LoVo (cell line): Measurements from ENCODE around the gene SDHAF1.
A peak's percentile ranks its signal among the peaks of the same experiment; 100 is the strongest.
"Not testable (repeated sequence)": the region's sequence is repeated elsewhere in the genome, so short reads cannot be mapped to it uniquely, and the experiment has no call there.

Source experiments
- DNase-seq: peaks from one replicate; pipeline ENCODE4 v3.0.0-alpha.2; 2016; ENCODE audit warnings: low spot score

The SDHAF1 gene

DNA sequence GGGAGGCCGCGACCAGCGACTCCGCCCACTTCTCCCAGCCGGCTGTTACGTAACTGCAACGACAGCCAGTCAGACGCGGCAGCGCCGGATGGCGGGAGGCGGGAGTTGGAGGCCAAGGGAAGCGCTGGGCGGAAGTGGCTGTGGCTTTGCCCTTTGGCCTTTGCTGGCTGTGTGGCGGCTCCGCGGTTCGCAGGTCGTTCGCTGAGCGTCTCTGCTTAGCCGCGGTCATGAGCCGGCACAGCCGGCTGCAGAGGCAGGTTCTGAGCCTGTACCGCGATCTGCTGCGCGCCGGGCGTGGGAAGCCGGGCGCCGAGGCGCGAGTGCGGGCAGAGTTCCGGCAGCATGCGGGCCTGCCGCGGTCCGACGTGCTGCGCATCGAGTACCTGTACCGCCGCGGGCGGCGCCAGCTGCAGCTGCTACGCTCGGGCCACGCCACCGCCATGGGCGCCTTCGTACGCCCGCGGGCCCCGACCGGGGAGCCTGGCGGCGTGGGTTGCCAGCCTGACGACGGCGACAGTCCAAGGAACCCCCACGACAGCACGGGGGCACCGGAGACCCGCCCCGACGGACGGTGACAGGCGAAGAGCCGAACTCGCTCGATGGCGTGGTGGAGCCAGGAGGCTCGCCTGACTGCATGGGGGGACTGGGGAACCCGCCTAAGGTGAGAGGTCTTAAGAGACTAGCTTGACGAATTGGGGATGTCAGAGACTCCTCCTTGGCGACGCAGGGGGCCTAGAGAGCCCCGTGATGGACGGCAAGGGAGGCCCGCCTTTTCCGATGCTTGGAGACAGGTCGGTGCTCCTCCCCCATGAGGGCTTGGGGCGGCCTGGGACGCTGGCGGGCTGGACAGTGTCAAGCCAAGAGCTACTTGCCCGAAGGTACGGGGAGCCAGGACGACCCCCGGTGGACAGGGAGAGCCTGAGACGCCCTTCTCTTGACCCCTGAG is at the start of gene SDHAF1:
Gene SDHAF1, plus strand, starts transcription at position 141 of the 946 bp plus-strand sequence. Its CDS starts 87 bp downstream, at position 228.
- DNase-seq, result peak; percentile 96

GRCh38 chr19:35946203-35946602 is 48.8 kb upstream of the SDHAF1 start:
- DNase-seq, result no peak

- no peak for DNase-seq
These were observed 45.9 kb upstream of the SDHAF1 start for GRCh38 chr19:35949131-35949530.

DNA sequence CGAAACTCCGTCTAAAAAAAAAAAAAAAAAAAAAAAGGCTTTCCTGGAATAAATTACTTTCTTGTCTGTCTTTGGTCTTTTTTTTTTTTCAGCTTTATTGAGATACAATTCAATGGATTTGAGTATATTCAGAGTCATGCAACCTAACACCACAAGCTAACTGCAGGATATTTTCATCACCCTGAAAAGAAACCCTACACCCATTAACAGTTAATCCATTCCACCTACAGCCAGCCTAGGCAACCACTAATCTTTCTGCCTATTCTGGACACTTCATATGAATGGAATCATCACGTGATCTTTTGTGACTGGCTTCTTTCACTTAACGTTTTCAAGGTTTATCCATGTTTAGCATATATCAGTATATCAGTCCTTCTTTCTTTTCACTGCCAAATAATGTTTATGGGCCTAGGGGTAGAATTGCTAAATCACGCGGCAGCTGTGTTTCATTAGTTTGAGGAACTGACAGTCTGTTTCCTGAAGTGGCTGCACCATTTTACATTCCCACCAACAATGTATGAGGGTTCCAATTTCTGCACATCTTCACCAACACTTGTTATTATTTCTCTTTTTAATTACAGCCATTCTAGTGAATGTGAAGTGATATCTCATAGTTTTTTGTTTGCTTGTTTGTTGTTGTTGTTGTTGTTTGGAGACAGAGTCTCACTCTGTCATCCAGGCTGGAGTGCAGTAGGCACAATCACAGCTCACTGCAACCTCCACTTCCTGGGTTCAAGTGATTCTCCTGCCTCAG is 38.9 kb upstream of the SDHAF1 start:
- DNase-seq, result no peak

DNA sequence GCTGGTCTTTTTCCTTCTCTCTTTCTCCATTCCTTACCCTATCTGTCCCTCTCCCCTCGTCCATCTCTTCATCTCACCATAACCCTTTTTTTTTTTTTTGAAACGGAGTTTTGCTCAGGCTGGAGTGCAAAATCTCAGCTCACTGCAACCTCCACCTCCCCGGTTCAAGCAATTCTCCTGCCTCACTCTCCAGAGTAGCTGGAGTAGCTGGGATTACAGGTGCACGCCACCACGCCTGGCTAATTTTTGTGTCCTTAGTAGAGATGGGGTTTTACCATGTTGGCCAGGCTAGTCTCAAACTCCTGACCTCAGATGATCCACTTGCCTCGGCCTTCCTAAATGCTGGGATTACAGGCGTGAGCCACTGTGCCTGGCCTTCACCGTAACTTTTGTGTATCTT is 37.6 kb upstream of the SDHAF1 start:
- DNase-seq, result not testable (repeated sequence)

- DNase-seq, result no peak
These were observed 36.3 kb upstream of the SDHAF1 start for GRCh38 chr19:35958660-35959039.

GRCh38 chr19:35959040-35959967 is 35.7 kb upstream of the SDHAF1 start:
- no peak for DNase-seq

DNA sequence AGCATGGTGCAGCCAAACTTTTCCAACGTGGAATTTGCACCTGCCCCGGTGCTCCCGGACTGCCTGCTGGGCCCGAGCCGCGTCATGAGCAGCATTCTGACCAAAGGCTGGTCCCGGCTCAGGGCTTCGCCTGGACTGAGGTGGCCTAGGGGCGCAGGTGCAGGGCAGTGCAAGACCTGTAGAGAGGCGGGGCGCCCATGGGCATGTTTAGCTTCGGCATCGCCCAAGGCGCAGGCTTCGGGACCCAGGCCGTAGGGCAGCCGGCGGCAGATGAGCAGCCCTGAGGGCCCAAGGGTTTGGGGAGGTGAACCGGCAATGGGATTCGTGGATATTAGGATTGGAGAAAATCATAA is 35.0 kb upstream of the SDHAF1 start:
- DNase-seq, result no peak

DNA sequence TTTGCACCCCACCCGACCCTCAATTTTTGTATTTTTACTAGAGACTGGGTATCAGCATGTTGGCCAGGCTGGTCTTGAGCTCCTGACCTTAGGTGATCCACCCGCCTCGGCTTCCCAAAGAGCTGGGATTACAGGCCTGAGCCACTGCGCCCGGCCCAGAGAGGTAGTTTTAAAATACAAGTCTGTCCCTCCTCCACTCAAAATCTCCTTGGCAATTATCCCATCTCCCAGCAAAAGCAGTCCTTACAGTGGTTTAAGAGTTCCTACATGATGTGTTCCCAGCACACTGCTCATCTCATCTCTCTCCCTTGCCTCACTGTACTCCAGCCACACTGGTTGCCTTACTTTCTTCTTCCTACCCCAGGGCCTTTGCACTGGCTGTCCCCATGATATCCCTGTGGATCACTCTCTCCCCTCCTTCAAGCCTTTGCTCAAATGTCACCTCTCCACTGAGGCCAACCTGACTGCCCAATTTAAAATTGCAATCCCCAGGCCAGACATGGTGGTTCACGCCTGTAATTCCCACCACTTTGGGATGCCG is 34.5 kb upstream of the SDHAF1 start:
- no peak for DNase-seq

DNA sequence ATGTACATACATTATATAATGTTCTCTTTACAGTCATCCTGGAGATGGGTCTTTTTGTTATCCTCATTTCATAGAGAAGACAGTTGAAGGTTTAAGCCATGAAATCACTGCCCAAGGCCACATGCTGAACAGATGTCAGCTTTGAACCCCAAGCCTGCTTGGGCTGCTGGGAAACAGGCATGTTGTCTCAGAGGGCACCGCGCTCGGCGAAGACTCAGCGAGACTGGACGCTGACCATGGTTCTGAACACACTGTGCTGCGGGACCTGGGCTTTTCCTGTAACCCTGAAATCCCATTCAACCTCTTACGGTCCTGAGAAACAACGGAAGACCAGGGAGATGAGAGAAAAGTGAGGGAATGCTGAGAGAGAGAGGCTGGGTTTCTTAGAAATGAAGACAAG is 31.5 kb upstream of the SDHAF1 start:
- peak; percentile 28 for DNase-seq

- no peak for DNase-seq
These were observed 28.2 kb upstream of the SDHAF1 start for GRCh38 chr19:35966771-35967170.

DNA sequence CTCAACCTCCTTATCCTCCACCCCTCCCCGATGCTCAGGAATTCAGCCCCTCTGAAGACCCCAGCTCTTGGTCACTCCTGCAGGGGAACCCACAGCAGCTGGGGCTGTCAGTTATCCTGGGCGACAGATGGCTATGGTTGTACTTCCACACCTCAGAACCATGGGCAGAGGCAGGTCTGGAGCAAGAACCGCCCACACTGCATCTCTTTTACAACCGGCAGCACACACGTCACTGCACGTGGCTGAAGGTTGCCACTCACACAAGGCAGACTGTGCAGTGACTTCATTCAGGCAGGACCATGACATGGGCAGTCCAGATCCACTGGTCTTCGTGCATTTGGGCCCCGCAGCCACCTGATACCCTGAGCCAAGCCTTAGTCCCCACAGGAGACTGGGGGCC is 21.5 kb upstream of the SDHAF1 start:
- DNase-seq, result no peak

GRCh38 chr19:35975608-35976214 is 19.3 kb upstream of the SDHAF1 start:
- no peak for DNase-seq

GRCh38 chr19:35977446-35978222 is 17.4 kb upstream of the SDHAF1 start:
- DNase-seq, result no peak

DNA sequence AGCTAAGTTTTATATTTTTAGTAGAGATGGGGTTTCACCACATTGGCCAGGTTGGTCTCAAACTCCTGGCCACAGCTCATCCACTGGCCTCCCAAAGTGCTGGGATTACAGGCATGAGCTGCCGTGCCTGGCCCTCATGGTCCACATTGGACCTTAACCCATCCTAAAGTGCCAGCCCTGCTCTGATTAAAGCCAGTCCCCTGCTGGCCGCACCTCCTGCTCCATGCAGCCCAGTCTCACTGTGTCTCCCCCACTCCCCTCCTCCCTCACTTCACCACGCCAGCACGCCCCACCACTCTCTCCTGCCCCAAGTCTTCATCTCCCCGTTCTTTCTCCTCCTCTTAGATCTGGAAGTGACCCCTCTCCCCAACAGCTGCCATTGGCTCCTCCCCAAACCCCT is 16.7 kb upstream of the SDHAF1 start:
- DNase-seq, result no peak

GRCh38 chr19:35978832-35979365 is 16.1 kb upstream of the SDHAF1 start:
- DNase-seq, result no peak

- DNase-seq, result not testable (repeated sequence)
These were observed 14.0 kb upstream of the SDHAF1 start for GRCh38 chr19:35980997-35981396.

DNA sequence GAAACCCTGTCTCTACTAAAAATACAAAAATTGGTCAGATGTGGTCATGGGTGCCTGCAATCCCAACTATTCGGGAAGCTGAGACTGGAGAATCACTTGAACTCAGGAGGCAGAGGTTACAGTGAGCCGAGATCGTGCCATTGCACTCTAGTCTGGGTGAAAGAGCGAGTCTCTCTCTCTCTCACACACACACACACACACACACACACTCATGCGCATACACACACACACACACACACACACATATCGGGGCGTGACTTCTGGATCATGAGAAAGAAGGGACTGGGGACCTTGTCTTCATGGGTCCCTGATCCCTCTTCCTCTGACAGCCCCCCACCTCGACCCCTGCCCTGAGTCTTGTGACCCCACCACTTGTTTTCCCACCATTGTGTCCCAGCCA is 11.8 kb upstream of the SDHAF1 start:
- no peak for DNase-seq

GRCh38 chr19:35986111-35986510 is 8.9 kb upstream of the SDHAF1 start:
- DNase-seq, result no peak
